Stimulated activated CD8-positive, alpha-beta memory T cell treated with anti-CD3 and anti-CD28 coated beads, Interleukin-12 subunit alpha, Interleukin-12 subunit beta, amount 100 ng/mL, for 24 hours (primary cell): ENCODE measurements around the gene ABTB2.
"Not testable (repeated sequence)": the region's sequence is repeated elsewhere in the genome, so short reads cannot be mapped to it uniquely, and the experiment has no call there.

ENCODE experiments used
- DNase-seq: peaks from one replicate; pipeline ENCODE4 v3.0.0-alpha.2; 2020; ENCODE audit errors: extremely low read depth

ABTB2 gene

GRCh38 chr11:34238533-34238932 lies 119.3 kb downstream of the ABTB2 start:
- DNase-seq: no peak

- DNase-seq: no peak
These were observed 121.2 kb downstream of the ABTB2 start for GRCh38 chr11:34236572-34236971.

- no peak for DNase-seq
These were observed 122.2 kb downstream of the ABTB2 start for GRCh38 chr11:34235591-34236071.

GRCh38 chr11:34235189-34235588 lies 122.6 kb downstream of the ABTB2 start:
- no peak for DNase-seq

- DNase-seq: peak; percentile 59
These were observed 123.6 kb downstream of the ABTB2 start for GRCh38 chr11:34234086-34234740.

- no peak for DNase-seq
These were observed 124.6 kb downstream of the ABTB2 start for GRCh38 chr11:34233215-34233614.

GRCh38 chr11:34232807-34233206 lies 125.0 kb downstream of the ABTB2 start:
- DNase-seq: no peak

- DNase-seq: no peak
These were observed 131.6 kb downstream of the ABTB2 start for GRCh38 chr11:34226210-34226609.

- DNase-seq: no peak
These were observed 132.7 kb downstream of the ABTB2 start for GRCh38 chr11:34225091-34225490.

- DNase-seq: no peak
These were observed 133.3 kb downstream of the ABTB2 start for GRCh38 chr11:34224434-34224966.

GRCh38 chr11:34223907-34224306 lies 133.9 kb downstream of the ABTB2 start:
- no peak for DNase-seq

GRCh38 chr11:34223021-34223813 lies 134.6 kb downstream of the ABTB2 start:
- no peak for DNase-seq

GRCh38 chr11:34222030-34222429 lies 135.8 kb downstream of the ABTB2 start:
- no peak for DNase-seq

- no peak for DNase-seq
These were observed 137.9 kb downstream of the ABTB2 start for GRCh38 chr11:34219941-34220370.

GRCh38 chr11:34219279-34219678 lies 138.5 kb downstream of the ABTB2 start:
- no peak for DNase-seq

- not testable (repeated sequence) for DNase-seq
These were observed 139.1 kb downstream of the ABTB2 start for GRCh38 chr11:34218756-34219155.

GRCh38 chr11:34218067-34218466 lies 139.7 kb downstream of the ABTB2 start:
- DNase-seq: no peak

GRCh38 chr11:34216706-34217105 lies 141.1 kb downstream of the ABTB2 start:
- no peak for DNase-seq

GRCh38 chr11:34215806-34216453 lies 141.9 kb downstream of the ABTB2 start:
- DNase-seq: no peak

GRCh38 chr11:34214961-34215805 lies 142.6 kb downstream of the ABTB2 start:
- peak; percentile 66 for DNase-seq

- no peak for DNase-seq
These were observed 144.4 kb downstream of the ABTB2 start for GRCh38 chr11:34213366-34213765.
